Endothelial cell of umbilical vein (primary cell): ENCODE results near the gene GLI3. TPM values are rescaled to one million over a fixed set of nuclear protein-coding genes. Genes with fewer than 3 reads are reported as not detected.

ENCODE experiments used
- BruUV-seq: library from RNA; stranded (reverse); fragments of 400-500 nt; replicated peaks from 2 replicates; lab custom pipeline; 2021; lab: Mats Ljungman, UMichigan
- CTCF ChIA-PET: fragments of 300-600, 350-600 bp; sonication (Branson Sonifier 250); formaldehyde crosslinking; loops from one replicate; lab custom pipeline; 2021; ENCODE audit warnings: antibody characterized with exemption, inconsistent platforms; lab: Charles Lee
- POLR2A ChIA-PET: fragments of 300-600, 350-600 bp; sonication (Branson Sonifier 250); formaldehyde crosslinking; loops from one replicate; lab custom pipeline; 2021; ENCODE audit warnings: antibody characterized with exemption, inconsistent platforms; lab: Charles Lee
- DNase-seq: peaks from one replicate; pipeline ENCODE4 v3.0.0-alpha.2; 2011; ENCODE audit warnings: low read depth, low spot score
- FAIRE-seq: peaks from 2 replicates; lab custom pipeline; 2011; peaks lifted over from hg19 to GRCh38; lab: Jason Lieb, UNC
- H2AFZ ChIP-seq: 2 replicates; pipeline ENCODE4 v1.6.0; 2012; ENCODE audit warnings: low read depth, low read length, control low read depth, inconsistent platforms
- H3K27ac ChIP-seq: 2 replicates; pipeline ENCODE4 v1.5.1; 2011; ENCODE audit warnings: low read depth, mild to moderate bottlenecking, control low read depth, low read length, moderate library complexity; ENCODE audit not compliant: insufficient read depth
- H3K27me3 ChIP-seq, 2 experiments: 2 replicates each; pipeline versions ENCODE4 v1.6.0 to v1.6.1; 2011; ENCODE audit warnings: low read length in 2 of 2, mixed read lengths in 1 of 2; ENCODE audit not compliant: control insufficient read depth in 2 of 2, insufficient read depth in 2 of 2
- H3K36me3 ChIP-seq, 2 experiments: 2 replicates in 1 of 2; 3 replicates in 1 of 2; pipeline ENCODE4 v1.5.1; 2011; ENCODE audit warnings: low read length in 2 of 2, mild to moderate bottlenecking in 1 of 2, moderate library complexity in 1 of 2; ENCODE audit not compliant: control insufficient read depth in 2 of 2, insufficient read depth in 2 of 2; ENCODE audit errors: extremely low read depth in 1 of 2
- H3K4me1 ChIP-seq: 3 replicates; pipeline ENCODE4 v1.5.1; 2011; ENCODE audit warnings: mild to moderate bottlenecking, low read length; ENCODE audit not compliant: control insufficient read depth, insufficient read depth; ENCODE audit errors: extremely low read depth
- H3K4me2 ChIP-seq: 2 replicates; pipeline ENCODE4 v1.6.1; 2011; ENCODE audit warnings: low read length, control low read depth, mixed read lengths; ENCODE audit not compliant: insufficient read depth
- H3K4me3 ChIP-seq, 3 experiments: fragments of 200-600 bp in 1 of 3; sonication (generic), shearing (Covaris generic) in 1 of 3; replicated peaks in 1 of 3; 2 replicates each; pipeline ENCODE4 v1.5.1; 2011 to 2016; ENCODE audit warnings: control low read depth in 3 of 3, low read length in 3 of 3, mild to moderate bottlenecking in 2 of 3, inconsistent platforms in 1 of 3, low read depth in 1 of 3, moderate library complexity in 1 of 3; ENCODE audit not compliant: insufficient read depth in 1 of 3
- H3K79me2 ChIP-seq: 2 replicates; pipeline ENCODE4 v1.6.0; 2012; ENCODE audit warnings: low read length, inconsistent platforms; ENCODE audit not compliant: control insufficient read depth, insufficient read depth
- H3K9ac ChIP-seq: replicated peaks from 2 replicates; pipeline ENCODE3; 2011; ENCODE audit warnings: low read length, control low read depth; ENCODE audit not compliant: insufficient read depth; ENCODE audit errors: extremely low read depth
- H3K9me1 ChIP-seq: replicated peaks from 3 replicates; pipeline ENCODE4 v1.6.0; 2011; ENCODE audit warnings: mild to moderate bottlenecking, low read length; ENCODE audit not compliant: control insufficient read depth, insufficient read depth; ENCODE audit errors: extremely low read depth
- H3K9me3 ChIP-seq: replicated peaks from 2 replicates; pipeline ENCODE4 v1.5.1; 2012; ENCODE audit warnings: low read length, inconsistent platforms; ENCODE audit not compliant: control insufficient read depth, insufficient read depth
- H4K20me1 ChIP-seq: replicated peaks from 2 replicates; pipeline ENCODE3; 2011; ENCODE audit warnings: mild to moderate bottlenecking, low read length; ENCODE audit not compliant: control insufficient read depth, insufficient read depth; ENCODE audit errors: extremely low read depth
- CTCF ChIP-seq, 2 donors: IDR thresholded peaks; 1 replicate in 1 of 2; 2 replicates in 1 of 2; pipeline ENCODE4 v1.5.1; 2011; ENCODE audit warnings: low read length in 2 of 2, mild to moderate bottlenecking in 2 of 2, moderate library complexity in 2 of 2, control low read depth in 1 of 2, inconsistent platforms in 1 of 2, low read depth in 1 of 2; ENCODE audit not compliant: insufficient read depth in 1 of 2; ENCODE audit errors: extremely low read depth in 1 of 2
- FOS ChIP-seq: IDR thresholded peaks from 2 replicates; pipeline ENCODE4 v1.6.1; 2011; ENCODE audit warnings: mild to moderate bottlenecking, low read length, moderate library complexity, borderline replicate concordance; ENCODE audit not compliant: insufficient read depth
- GATA2 ChIP-seq: IDR thresholded peaks from 2 replicates; pipeline ENCODE4 v1.7.0; 2011; ENCODE audit warnings: low read depth, mild to moderate bottlenecking, moderate library complexity, mixed read lengths, low read length; ENCODE audit not compliant: insufficient read length, insufficient read depth
- JUN ChIP-seq: IDR thresholded peaks from 2 replicates; pipeline ENCODE4 v1.6.1; 2011; ENCODE audit warnings: borderline replicate concordance, low read depth; ENCODE audit not compliant: insufficient read length, insufficient read depth
- POLR2A ChIP-seq: IDR thresholded peaks from 2 replicates; pipeline ENCODE4 v1.6.1; 2012; ENCODE audit warnings: low read depth, mild to moderate bottlenecking, control low read depth, low read length
- POLR2AphosphoS5 ChIP-seq: IDR thresholded peaks from 2 replicates; pipeline ENCODE4 v1.6.1; 2012; ENCODE audit warnings: low read depth, mild to moderate bottlenecking, control low read depth, low read length, moderate library complexity; ENCODE audit not compliant: insufficient read depth
- dilution Hi-C: fragments of 300-500 bp; cut with MboI; formaldehyde crosslinking; loops from one replicate; pipeline ENCODE4 v1.15.0; 2019; ENCODE audit warnings: low sequenced_read_pairs; ENCODE audit not compliant: extremely low pct_ligation_motif_present
- intact Hi-C: fragments of 100-400 bp; cut with micrococcal nuclease; formaldehyde crosslinking; loops from one replicate; pipeline ENCODE4 v1.10.0; 2022
- polyA plus RNA-seq, 4 experiments: library from polyadenylated mRNA; depleted of rRNA in 3 of 4; stranded (reverse) in 3 of 4; unstranded in 1 of 4; fragments of >200 nt; gene quantifications; 2 replicates each; pipeline versions ENCODE4 v1.2.1 to v1.2.3, GENCODE V29; 2011 to 2012; ENCODE audit warnings: missing spikeins in 1 of 4
- total RNA-seq: library from RNA; stranded (reverse); gene quantifications from 2 replicates; pipeline ENCODE4 v1.2.3, GENCODE V29; 2021
- TF ChIP-seq, protein P1 (sequence below): IDR thresholded peaks from 2 replicates; pipeline ENCODE4 v1.6.1; 2011; ENCODE audit not compliant: insufficient read depth, insufficient read length

The GLI3 gene
- total and polyA plus RNA-seq, 2 donors (not counting 3 experiments of a cell fraction or from before 2014, with no cell fraction given) = 6.0 to 24.9 TPM

DNA sequence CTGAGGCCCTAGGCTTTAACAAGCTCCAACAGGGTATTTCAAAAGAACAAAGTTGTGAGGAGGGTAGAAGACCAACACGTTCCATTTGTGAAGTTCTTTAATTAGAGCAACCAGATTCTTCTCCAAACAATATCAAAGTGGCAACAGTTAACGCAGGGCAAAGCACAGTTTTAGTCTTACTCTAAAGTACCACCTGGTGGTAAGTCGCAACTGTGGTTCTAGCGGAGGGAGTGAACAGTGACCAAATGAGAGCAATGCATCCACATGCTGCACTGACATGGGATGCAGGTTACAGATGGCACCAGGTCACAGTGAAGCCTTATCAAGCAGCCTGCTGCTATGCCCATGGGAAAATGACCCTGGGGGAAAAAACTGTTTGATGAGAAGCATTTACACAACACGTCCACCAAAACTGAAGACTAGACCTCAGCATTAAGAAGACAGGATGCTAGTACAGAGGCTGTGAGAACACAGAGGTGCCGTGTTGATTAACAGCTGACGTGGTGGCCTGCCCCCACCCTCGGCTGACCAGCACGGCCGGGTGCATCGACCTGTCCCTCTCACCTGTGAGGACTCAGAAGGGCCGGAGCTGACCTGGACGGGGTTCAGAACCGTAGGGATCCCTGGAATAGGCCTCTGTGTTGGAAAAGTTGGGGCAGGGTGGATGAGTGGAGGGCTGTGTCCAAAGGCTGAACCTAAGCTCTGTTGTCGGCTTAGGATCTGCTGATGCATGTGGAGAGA is 211.2 kb downstream of the GLI3 start:
- no peak for DNase-seq
- CTCF ChIA-PET = interaction anchor here (1.2 to 2.2 kb wide), 2 partner anchors 42 to 48 kb away, joined by 3 to 10 read pairs; no protein-coding TSS in a partner anchor

More for the DNA sequence above, 211.2 kb downstream of the GLI3 start:
- no peak overlapping the region for H3K27ac ChIP-seq
- no peaks in the 10 kb centered on the region for H3K4me1 ChIP-seq
- H4K20me1 ChIP-seq = no peaks in the 10 kb centered on the region
- no peak overlapping the region for H3K9ac ChIP-seq
- H3K36me3 ChIP-seq = peaks cover 0 to 5% of the 10 kb centered on the region in 2 experiments
- H3K4me2 ChIP-seq = no peak overlapping the region
- no peak overlapping the region for H3K4me3 ChIP-seq
- POLR2A ChIA-PET = no interaction called here
- no peak overlapping the region for H2AFZ ChIP-seq
- no peak for FAIRE-seq
- H3K79me2 ChIP-seq = no peaks in the 10 kb centered on the region
- intact Hi-C loops = no loop called here
- H3K27me3 ChIP-seq = no peaks in the 10 kb centered on the region
- H3K9me1 ChIP-seq = no peaks in the 10 kb centered on the region
- no TSS peak for BruUV-seq
- H3K9me3 ChIP-seq = no peaks in the 10 kb centered on the region
- TF ChIP-seq, protein P1, sequence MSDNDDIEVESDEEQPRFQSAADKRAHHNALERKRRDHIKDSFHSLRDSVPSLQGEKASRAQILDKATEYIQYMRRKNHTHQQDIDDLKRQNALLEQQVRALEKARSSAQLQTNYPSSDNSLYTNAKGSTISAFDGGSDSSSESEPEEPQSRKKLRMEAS = no peak
- no peak for TF ChIP-seq GATA2
- TF ChIP-seq POLR2A = no peak
- no peak for TF ChIP-seq JUN
- no peak for TF ChIP-seq POLR2AphosphoS5
- no peak for TF ChIP-seq CTCF (IDR thresholded peaks at IDR 0.05; ENCODE audit: extremely low read depth in 1 of 2, insufficient read depth in 1 of 2, low read depth in 1 of 2, low read length in 2 of 2)
- no peak for TF ChIP-seq FOS
- dilution Hi-C loops = no loop called here
